Stimulated activated CD4-positive, alpha-beta T cell treated with anti-CD3 and anti-CD28 coated beads, Interleukin-15, amount 100 ng/mL, for 48 hours (primary cell): ENCODE measurements around the gene ZC3H7B.

Experiments
- DNase-seq, 2 donors: peaks; one replicate each; pipeline ENCODE4 v3.0.0-alpha.2; 2020; ENCODE audit warnings: low read depth in 2 of 2

The ZC3H7B gene

DNA sequence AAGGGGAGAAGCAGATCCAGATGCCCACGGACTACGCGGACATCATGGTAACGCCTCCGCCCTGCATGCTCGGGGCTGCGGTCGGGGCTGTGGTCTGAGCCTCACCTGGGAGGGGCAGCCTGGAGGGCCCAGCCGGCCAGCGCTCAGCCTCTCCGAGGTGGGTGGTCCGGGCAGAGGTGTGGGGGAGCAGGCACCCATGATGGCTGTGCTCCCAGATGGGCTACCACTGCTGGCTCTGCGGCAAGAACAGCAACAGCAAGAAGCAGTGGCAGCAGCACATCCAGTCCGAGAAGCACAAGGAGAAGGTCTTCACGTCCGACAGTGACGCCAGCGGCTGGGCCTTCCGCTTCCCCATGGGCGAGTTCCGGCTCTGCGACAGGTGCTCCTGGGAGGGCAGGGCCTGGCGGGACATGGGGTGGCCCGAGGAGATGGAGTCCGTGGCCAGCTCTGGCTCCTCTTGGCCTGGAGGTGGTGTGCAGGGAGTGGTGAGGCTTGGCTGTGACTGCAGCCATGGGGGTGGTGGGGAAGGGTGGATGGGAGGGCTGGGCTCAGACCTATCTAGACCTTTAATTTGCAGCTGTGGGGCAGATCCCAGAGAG, 55.2 kb downstream of the ZC3H7B start:
- DNase-seq, result no peak

DNA sequence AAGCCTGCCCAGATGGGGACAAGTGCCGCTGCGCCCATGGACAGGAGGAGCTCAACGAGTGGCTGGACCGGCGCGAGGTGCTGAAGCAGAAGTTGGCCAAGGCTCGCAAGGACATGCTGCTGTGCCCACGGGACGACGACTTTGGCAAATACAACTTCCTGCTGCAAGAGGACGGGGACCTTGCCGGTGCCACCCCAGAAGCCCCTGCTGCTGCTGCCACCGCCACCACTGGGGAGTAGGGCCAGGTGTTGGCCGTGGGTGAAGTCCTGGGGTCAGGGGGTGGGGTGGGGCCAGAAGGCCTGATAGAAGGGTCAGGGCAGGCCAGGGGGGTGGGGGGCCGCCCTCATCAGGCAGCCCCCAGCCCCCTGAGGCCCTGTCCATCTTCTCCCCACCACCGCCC, 55.9 kb downstream of the ZC3H7B start:
- no peak for DNase-seq

DNA sequence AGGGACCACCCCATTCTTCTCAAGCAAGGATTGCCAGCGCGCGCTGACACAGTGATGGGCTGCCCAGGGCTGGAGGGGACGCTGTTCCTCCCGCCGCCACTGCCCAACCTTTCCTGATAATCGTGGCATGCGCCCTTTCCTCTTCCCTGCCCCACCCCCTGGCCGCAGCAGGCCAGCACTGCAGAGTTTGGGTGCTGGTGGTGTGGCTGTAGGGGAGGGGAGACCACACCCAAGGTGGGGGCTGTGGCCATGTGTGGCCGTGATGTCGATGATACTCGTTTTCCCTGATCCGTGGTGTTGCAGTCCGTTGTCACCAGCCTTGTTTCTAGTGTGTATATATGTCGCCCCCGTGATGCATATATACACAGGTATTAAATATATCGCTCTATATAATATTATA, 57.6 kb downstream of the ZC3H7B start:
- no peak for DNase-seq

DNA sequence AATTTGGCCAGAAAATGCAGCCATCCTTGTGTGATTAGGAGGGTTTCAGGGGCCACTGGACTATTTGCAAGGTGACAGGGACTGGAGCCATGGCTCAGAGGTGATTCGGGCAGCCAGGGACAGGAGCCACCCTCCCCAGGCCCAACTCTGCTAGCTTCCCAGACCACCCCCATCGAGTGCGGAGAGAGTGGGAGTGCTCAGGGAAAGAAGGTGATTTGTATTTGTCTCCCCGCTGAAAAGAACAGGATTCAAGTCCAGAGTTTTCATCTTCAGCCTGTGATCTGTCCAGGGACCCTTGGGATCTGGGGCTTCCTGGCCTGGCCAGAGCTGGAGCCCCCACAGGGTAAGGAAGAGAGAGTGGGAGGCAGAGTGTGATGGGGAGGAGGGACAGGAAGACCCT, 58.1 kb downstream of the ZC3H7B start:
- DNase-seq, result no peak

DNA sequence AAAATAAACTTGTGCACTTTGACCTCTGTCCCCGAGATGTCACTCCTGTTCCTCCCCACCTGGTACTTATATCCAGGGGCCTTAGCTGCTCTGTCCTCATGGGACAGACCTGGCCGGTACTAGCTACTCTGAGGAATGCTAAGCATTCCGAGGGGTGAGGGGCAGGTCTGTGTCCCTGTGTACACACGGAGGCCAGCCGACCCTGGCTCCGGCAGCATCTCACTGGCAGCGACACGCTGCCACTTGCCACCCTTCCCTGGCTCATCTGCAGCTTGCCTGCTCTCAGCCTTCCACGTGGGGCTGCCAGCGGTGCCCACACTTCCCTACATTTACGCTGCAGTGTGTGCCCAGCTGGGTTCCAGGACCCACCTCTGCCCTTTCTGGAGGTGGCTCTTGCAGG, 58.8 kb downstream of the ZC3H7B start:
- DNase-seq, result no peak

DNA sequence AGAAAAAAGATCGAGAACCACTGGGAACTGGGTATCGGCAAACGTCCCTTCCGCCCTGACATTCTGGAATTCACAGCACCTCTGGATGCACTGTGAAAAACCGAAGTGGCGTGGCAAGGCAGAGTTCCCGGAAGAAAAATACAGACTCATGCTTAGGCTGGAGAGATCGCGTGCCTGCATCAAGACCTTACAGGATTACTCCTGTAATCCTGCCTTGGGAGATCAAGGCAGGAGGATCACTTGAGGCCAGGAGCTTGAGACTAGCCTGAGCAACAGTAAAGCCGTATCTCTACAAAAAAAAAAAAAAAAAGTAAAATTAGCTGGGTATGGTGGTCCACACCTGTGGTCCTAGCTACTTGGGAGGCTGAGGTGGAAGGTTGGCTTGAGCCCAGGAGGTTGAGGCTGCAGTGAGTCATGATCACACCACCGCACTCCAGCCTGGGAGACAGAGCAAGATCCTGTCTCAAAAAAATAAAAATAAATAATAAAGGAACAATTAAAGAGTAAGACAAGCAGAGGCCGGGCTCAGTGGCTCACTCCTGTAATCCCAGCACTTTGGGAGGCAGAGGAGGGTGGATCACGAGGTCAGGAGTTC, 60.5 kb downstream of the ZC3H7B start:
- no peak for DNase-seq

DNA sequence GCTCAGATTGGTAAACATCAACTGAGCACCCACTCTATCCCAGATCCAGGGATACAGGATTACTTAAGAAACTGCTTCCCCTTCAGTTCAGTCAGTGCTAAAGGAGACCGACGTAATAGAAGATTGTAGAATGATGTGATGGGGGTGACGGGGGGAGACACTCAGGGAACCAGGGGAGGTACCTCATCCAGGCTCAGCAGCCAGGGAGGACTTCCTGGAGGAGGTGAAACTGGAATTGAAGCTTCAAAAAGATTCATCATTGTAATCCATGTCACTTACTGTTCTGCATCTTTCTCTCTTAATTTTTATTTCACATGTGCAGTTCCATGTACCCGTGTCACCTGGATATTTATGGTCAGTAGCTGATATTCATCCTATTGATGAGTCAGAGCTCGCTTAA, 61.3 kb downstream of the ZC3H7B start:
- DNase-seq, result no peak

DNA sequence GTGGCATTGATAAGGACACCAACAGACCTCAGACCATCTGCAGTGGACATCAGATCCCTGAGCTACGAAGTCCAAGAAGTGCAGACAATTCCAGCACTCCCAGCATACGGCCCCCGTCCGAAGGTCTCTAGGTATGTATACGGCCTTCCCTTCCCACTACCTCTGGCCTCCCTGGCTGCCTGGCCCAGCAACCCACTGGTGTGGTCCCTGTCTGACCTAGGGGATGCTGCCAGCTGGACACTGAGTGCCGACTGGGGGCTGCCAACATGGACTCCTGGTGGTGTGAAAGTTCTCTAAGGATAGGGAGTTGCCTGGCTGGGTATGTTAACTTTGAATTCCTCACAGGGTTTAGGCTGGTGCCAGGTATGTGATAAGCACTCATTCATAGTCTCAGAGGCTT, 62.9 kb downstream of the ZC3H7B start:
- DNase-seq, result no peak

DNA sequence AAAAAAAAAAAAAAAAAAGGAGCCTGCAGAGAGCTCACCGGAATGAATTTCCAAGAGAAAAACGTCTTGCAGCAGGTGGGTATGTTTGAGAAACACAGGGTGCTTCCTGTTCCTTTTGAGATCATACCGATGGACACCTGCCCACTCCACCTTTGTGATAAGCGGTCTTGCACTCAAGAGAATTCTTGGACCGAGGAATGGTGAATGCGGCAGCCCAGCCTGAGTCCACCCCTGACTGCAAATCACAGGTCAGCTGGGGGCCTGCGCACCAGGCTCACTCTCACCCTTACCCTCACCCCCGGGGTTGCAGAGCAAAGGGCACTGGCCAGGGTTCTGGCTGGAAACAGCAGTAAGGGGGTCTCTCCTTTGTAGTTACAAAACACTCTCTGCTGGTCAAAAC, 63.6 kb downstream of the ZC3H7B start:
- DNase-seq, result no peak

DNA sequence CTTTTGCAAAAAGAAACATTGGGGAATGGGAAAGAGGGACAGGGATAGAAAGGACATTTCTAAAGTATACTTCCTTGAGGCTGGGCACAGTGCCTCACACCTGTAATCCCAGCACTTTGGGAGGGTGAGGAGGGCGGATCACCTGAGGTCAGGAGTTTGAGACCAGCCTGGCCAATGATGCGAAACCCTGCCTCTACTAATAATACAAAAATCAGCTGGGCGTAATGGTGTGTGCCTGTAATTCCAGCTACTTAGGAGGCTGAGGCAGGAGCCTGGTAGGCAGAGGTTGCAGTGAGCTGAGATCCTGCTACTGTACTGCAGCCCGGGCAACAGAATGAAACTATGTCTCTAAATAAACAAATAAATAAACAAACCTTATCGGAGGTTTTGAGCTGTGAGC, 64.1 kb downstream of the ZC3H7B start:
- no peak for DNase-seq

DNA sequence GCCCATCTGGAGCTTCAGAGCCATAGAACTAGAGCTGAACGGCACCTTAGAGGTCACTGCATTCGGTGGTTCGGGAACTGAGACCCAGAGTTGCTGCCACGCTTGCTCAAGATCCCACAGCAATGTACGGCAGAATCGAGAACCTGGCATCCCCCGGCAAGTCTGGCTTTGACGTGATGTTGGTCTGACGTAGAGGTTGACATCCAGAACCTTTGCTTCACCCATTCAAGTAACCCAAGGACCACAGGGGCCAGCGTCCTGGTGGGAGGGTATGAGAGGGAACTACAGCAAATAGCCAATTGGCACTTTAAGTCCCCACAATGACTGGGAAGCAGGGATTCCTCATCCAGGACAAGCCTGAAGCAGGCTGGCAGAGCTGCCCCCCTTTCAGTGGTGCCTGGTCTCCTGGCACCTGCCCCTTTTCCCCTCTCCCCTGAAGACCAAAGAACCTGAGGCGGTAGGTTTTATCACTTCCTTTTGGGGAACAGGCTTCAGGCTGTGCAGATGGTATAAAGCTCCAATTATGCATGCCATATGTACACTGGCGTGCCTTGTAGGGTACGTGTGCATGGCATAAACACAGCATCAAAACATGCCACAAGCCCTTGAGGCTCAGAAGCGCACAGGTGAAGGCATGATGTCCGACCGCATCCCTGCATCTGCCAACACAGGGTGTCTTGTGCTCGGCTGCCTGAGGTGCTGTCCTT, 65.2 kb downstream of the ZC3H7B start:
- DNase-seq, result no peak

DNA sequence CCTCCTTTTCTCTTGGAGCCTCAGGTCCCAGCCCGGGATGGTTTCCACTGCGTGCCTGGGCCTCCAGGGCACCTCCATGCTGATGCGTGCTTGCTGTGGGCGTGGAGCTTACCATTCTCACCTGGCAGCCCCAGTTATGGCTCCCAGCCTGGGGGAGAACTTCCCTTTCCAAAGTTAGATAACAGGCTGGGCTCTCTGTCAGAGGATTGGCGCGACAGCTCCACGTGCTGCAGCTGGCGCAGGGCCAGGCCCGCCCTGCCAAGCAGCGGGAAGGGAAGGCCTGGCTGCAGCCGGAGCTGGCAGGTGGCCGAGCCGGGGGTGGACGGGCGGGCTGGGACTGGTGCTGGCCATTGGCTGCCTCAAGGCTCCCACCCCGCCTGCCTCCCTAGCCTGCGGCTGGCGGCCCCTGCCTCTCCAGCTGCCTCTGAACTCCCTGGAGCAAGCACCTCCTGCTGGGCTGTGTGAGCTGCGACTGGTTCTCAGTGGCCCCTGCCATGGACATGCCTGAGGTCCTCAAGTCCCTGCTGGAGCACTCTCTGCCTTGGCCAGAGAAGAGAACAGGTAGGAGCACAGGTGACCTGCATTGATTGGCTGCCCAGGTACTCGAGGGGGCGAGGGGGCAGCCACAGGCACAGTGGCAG, 65.8 kb downstream of the ZC3H7B start:
- DNase-seq, result no peak

DNA sequence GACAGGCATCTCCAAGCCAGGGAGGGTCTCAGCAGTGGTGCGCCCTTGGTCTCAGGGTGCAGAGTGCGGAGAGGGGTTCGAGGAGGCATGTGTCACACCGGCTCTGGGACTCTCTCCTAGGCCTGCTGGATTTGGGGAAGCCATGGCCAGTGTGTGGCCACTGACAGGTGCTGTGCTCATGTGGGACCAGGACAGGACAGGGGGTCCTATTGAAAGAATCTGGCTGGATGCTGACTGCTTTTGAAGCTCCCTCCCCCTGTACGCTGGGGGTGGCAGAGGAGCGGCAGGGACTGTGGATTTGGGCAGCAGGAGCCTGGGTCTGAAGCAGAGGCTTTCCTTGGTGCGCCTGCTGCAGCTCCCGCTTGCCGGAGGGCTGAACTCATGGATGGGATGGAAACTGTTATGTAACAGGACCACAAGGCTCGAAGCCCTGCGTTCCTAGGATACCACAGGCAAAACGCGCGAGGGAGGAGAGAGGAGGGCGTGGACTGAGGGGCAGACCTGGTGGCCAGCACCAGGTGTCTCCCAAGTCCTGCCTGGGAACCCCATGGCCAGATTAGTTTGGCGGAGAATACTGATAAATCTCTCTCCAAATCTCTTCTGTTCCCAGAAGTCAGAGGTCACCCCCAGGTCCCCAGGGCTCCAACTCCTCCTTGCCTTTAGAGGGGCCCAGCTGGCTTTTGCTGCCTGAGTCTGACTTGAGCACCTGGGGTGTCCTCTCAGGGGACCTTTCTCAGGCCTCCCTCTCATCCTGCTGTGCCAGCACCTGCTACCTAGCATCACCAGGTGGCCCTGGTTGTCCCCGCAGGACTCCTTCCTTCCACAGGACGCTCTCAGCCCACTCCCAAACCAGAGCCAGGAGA, 66.6 kb downstream of the ZC3H7B start:
- no peak for DNase-seq

DNA sequence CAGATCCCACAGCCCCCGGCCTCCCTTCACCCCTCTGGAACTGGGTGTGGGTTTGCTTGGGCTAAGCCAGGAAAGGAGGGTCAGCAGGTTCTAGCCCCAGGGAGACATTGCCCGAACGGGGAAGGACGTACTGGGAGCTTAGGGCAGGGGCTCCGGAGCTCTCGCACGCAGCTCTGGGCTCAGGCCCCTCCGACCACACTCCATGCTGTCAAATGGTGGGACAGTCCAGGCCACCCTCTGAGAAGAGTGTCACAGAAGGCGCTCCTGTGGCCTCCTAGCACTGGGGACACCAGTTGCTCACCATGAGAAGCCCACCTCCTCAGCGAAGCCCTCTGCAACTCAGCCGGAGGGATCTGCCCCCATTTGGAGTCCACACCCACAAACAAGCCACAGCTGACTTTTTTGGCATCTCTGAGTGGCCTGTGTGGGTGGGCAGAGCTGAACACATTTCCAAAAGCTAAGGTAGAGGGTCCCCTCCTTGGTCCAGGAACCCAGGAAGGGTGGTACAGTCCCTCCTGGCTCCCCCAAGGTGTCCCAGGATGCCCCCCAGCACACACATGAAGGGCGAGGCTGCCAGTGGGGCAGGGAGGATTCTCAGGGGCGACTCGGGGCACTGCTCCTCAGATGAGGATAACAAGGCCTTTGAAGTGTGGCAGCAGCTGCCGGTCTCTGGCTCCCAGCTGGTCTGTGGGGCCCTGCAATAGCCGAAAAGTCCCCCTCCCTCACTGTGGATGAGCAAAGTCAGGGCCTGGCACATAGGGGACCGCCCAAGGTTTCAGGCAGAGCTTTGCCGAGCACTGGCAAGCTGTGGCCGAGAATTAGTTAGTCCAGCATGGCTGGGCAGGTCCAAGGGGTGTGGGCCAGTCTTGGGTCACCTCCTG, 67.5 kb downstream of the ZC3H7B start:
- DNase-seq, result no peak

DNA sequence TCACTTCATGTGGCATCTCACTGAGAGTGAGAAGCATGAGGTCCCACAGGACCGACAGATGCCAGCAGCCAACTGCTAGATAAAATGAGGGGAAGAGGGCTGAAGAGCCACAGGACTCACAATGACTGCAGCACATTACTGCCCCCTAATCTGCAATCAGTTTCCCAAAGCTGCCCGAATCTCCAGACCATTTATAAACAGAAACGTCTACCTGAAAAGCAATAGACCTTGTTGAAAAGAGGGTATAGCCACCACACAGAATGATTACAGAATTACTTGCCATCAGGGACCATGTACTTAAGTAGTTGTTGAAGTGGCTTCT, 68.1 kb downstream of the ZC3H7B start:
- no peak for DNase-seq

DNA sequence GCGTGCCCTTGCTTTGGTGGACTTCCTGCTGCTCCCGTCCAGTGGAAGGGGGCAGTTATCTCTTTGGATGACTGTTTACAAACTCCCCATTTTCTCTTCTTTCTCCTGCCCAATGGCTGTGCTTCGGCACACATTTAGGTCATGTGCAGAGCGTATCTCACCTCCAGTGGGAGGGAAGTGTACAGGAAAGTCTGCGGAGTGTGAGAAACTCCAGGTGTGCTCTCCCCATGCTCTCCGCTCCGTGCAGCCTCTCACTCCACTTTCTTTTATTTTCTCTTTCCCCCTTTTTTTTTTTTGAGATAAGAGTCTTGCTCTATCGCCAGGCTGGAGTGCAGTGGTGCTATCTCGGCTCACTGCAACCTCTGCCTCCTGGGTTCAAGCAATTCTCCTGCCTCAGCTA, 68.5 kb downstream of the ZC3H7B start:
- no peak for DNase-seq

DNA sequence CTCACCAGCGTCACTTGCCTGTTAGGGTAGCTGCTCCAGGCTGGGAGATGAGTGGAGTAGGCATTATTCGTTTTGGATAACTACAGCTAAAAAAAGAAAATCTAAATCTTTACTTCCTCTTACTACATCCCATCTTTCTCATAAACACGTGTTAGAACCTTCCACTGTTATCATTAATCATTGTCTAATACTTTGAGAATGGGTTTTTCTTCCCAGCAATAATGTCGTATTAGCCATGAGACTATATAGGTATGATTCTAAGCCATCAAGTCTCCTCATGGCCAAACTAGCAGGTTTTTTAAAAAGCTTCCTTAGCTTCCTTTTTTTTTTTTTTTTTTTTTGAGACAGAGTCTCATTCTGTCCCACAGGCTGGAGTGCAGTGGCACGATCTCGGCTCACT, 76.5 kb downstream of the ZC3H7B start:
- DNase-seq, result no peak

DNA sequence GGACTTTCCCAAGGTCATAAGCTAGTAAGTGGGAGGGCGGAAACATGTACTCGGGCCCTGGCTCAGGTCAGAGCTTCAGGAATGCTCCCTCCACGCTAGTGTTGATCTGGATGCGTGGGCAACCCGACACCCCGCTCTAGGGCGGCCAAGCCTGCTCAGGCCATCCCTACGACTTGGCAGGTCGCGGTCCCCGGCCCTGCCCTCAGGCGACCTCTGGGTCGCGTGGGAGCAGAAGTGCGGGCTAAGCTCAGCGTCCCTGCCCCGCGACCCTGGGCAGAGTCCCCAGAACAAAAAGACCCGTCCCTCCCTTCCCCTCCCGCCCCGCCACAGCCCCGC, 79.6 kb downstream of the ZC3H7B start:
- DNase-seq, result no peak

DNA sequence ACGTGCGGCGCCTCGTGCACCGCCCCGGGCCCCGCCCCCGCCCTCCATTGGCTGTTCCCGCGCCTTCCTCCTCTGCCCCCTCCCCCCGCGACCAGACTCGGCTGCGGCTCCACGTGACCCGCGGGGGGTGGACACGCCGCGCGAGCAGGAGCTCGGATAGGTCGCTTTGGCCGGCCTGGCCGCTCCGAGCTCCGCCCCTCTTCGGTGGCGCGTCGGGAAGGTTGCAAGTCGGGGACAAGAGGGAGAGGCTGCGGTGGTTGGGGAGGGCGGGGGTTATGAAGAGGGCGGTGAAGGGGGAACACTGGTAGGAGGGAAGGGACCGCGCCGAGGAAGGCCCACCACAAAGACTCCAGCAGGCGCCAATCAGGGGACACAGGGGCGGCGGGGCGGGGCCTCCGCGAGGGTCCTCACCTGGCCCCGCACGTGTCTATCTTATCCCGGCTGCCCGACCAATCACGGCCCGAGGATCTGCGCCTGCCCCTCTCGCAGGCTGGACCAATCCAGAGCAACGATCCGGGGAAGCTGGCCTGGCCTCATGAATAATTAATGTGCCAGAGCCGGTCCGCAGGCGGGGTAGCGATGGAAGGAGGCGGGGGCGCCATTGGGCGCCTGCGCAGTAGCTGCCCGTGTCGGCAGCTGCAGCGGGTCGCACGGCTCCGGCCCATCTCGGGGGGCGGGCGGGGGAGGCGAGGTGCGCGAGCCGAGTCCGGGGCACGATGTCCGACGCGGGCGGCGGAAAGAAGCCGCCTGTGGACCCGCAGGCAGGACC, 80.2 kb downstream of the ZC3H7B start, which contains the start of gene TEF:
TEF (plus strand) TSS at position 614 of the 769 bp plus-strand sequence; CDS start at position 717, 103 bp downstream.
- peak; percentile 97 to 98 for DNase-seq

DNA sequence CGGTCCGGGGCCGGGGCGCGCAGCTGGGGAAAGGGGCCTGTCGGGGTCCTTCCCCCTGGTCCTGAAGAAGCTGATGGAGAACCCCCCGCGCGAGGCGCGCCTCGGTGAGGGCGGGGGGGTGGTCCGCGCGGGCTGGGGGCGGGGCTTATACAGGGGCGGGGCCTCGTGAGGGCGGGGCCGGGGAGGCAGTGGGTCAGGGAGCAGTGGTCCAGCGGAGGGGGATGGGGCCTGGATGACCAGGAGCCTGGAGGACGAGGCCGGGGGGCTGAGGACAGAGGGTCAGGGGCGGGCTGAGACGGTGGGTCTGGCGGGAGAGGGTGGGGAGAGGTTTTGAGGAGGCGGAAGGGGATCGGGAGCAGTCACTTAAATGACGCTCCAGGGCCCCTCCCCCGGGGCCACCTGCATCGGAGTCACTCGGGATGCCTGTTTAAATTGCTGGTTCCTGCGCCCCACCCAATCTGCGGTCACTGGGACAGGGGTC, 80.8 kb downstream of the ZC3H7B start:
- peak; percentile 36 to 40 for DNase-seq
